Muscle layer of duodenum (tissue), 2 donors: Measurements from ENCODE around the gene HIVEP2.
A peak's percentile ranks its signal among the peaks of the same experiment; 100 is the strongest.

Experiments
- H3K27ac ChIP-seq: one replicate; pipeline ENCODE4 v1.7.0; 2013; ENCODE audit warnings: mild to moderate bottlenecking, low read length
- H3K27me3 ChIP-seq: one replicate; pipeline ENCODE4 v1.7.0; 2013; ENCODE audit warnings: low read depth, mild to moderate bottlenecking, control low read depth, low read length
- H3K36me3 ChIP-seq, 2 donors: one replicate each; pipeline ENCODE4 v1.7.0; 2013; ENCODE audit warnings: low read length in 2 of 2, control low read depth in 1 of 2, mild to moderate bottlenecking in 1 of 2; ENCODE audit not compliant: insufficient read depth in 2 of 2, control insufficient read depth in 1 of 2
- H3K4me1 ChIP-seq, 2 donors: one replicate each; pipeline ENCODE4 v1.7.0; 2013; ENCODE audit warnings: low read length in 2 of 2, mild to moderate bottlenecking in 2 of 2, control low read depth in 1 of 2, moderate library complexity in 1 of 2; ENCODE audit not compliant: insufficient read depth in 2 of 2, control insufficient read depth in 1 of 2
- H3K4me3 ChIP-seq, 2 donors: one replicate each; pipeline ENCODE4 v1.7.0; 2013; ENCODE audit warnings: low read length in 2 of 2, low read depth in 1 of 2, mild to moderate bottlenecking in 1 of 2
- H3K9me3 ChIP-seq, 2 donors: one replicate each; pipeline ENCODE4 v1.7.0; 2013; ENCODE audit warnings: low read length in 2 of 2, control low read depth in 1 of 2, mild to moderate bottlenecking in 1 of 2; ENCODE audit not compliant: control insufficient read depth in 1 of 2
- donor health status: healthy.

HIVEP2 gene

GRCh38 chr6:142833798-142834197, 111.2 kb downstream of the HIVEP2 start:
- Histone ChIP-seq H3K4me1 (no peaks in the 10 kb centered on the region), H3K27ac (no peak overlapping the region), H3K27me3 (no peaks in the 10 kb centered on the region), H3K9me3 (no peaks in the 10 kb centered on the region), H3K4me3 (no peak overlapping the region), H3K36me3 (peaks cover 0 to 3% of the 10 kb centered on the region in 2 donors)

GRCh38 chr6:142833054-142833453, 111.9 kb downstream of the HIVEP2 start:
- Histone ChIP-seq H3K9me3 (no peaks in the 10 kb centered on the region), H3K4me1 (no peaks in the 10 kb centered on the region), H3K4me3 (no peak overlapping the region), H3K36me3 (peaks cover 0 to 3% of the 10 kb centered on the region in 2 donors), H3K27ac (no peak overlapping the region), H3K27me3 (no peaks in the 10 kb centered on the region)

GRCh38 chr6:142830807-142831206, 114.2 kb downstream of the HIVEP2 start:
- Histone ChIP-seq H3K9me3 (no peaks in the 10 kb centered on the region), H3K4me1 (no peaks in the 10 kb centered on the region), H3K4me3 (no peak overlapping the region), H3K36me3 (peaks cover 0 to 3% of the 10 kb centered on the region in 2 donors), H3K27me3 (no peaks in the 10 kb centered on the region), H3K27ac (no peak overlapping the region)

- H3K36me3 ChIP-seq, result peaks cover 0 to 3% of the 10 kb centered on the region in 2 donors
- H3K27ac ChIP-seq, result no peak overlapping the region
- no peak overlapping the region for H3K4me3 ChIP-seq
- H3K27me3 ChIP-seq, result no peaks in the 10 kb centered on the region
- no peaks in the 10 kb centered on the region for H3K4me1 ChIP-seq
- no peaks in the 10 kb centered on the region for H3K9me3 ChIP-seq
Measured at GRCh38 chr6:142830116-142830710, 114.8 kb downstream of the HIVEP2 start.

GRCh38 chr6:142829556-142829955, 115.4 kb downstream of the HIVEP2 start:
- Histone ChIP-seq H3K4me1 (no peaks in the 10 kb centered on the region), H3K4me3 (no peak overlapping the region), H3K9me3 (no peaks in the 10 kb centered on the region), H3K36me3 (peaks cover 0 to 3% of the 10 kb centered on the region in 2 donors), H3K27me3 (no peaks in the 10 kb centered on the region), H3K27ac (no peak overlapping the region)

- H3K27ac ChIP-seq, result peak overlapping the region; percentile 30
Measured at GRCh38 chr6:142827991-142828390, 117.0 kb downstream of the HIVEP2 start.

GRCh38 chr6:142827369-142827768, 117.6 kb downstream of the HIVEP2 start:
- no peaks in the 10 kb centered on the region for H3K4me1 ChIP-seq
- peak overlapping the region; percentile 30 for H3K27ac ChIP-seq
- H3K4me3 ChIP-seq, result no peak overlapping the region

More at GRCh38 chr6:142827991-142828390, 117.0 kb downstream of the HIVEP2 start:
- H3K4me3 ChIP-seq, result no peak overlapping the region
- H3K36me3 ChIP-seq, result peaks cover 0 to 3% of the 10 kb centered on the region in 2 donors
- no peaks in the 10 kb centered on the region for H3K9me3 ChIP-seq
- H3K27me3 ChIP-seq, result no peaks in the 10 kb centered on the region
- no peaks in the 10 kb centered on the region for H3K4me1 ChIP-seq

GRCh38 chr6:142825760-142826159, 119.2 kb downstream of the HIVEP2 start:
- H3K4me1 ChIP-seq, result peaks cover 5 to 14% of the 10 kb centered on the region in 2 donors

More at GRCh38 chr6:142827369-142827768, 117.6 kb downstream of the HIVEP2 start:
- no peaks in the 10 kb centered on the region for H3K36me3 ChIP-seq
- no peaks in the 10 kb centered on the region for H3K9me3 ChIP-seq
- no peaks in the 10 kb centered on the region for H3K27me3 ChIP-seq

GRCh38 chr6:142824426-142824825, 120.5 kb downstream of the HIVEP2 start:
- H3K36me3 ChIP-seq, result no peaks in the 10 kb centered on the region
- peaks cover 12 to 20% of the 10 kb centered on the region in 2 donors for H3K4me1 ChIP-seq
- H3K27me3 ChIP-seq, result no peaks in the 10 kb centered on the region
- no peaks in the 10 kb centered on the region for H3K9me3 ChIP-seq
- no peak overlapping the region for H3K4me3 ChIP-seq
- no peak overlapping the region for H3K27ac ChIP-seq

More at GRCh38 chr6:142825760-142826159, 119.2 kb downstream of the HIVEP2 start:
- Histone ChIP-seq H3K4me3 (no peak overlapping the region), H3K27ac (no peak overlapping the region), H3K9me3 (no peaks in the 10 kb centered on the region), H3K36me3 (no peaks in the 10 kb centered on the region), H3K27me3 (no peaks in the 10 kb centered on the region)

GRCh38 chr6:142823256-142823902, 121.6 kb downstream of the HIVEP2 start:
- Histone ChIP-seq H3K9me3 (no peaks in the 10 kb centered on the region), H3K27ac (no peak overlapping the region), H3K27me3 (no peaks in the 10 kb centered on the region), H3K4me1 (peaks cover 12 to 20% of the 10 kb centered on the region in 2 donors), H3K36me3 (no peaks in the 10 kb centered on the region), H3K4me3 (no peak overlapping the region)

GRCh38 chr6:142822842-142823241, 122.1 kb downstream of the HIVEP2 start:
- Histone ChIP-seq H3K27me3 (no peaks in the 10 kb centered on the region), H3K36me3 (no peaks in the 10 kb centered on the region), H3K27ac (no peak overlapping the region), H3K4me3 (no peak overlapping the region), H3K9me3 (no peaks in the 10 kb centered on the region), H3K4me1 (peaks cover 12 to 20% of the 10 kb centered on the region in 2 donors)
